Stimulated activated CD8-positive, alpha-beta memory T cell treated with anti-CD3 and anti-CD28 coated beads, Interleukin-4, amount 100 ng/mL, for 4 hours (primary cell): ENCODE results near the gene TANGO2.
A peak's percentile ranks its signal among the peaks of the same experiment; 100 is the strongest.
"Not testable (repeated sequence)": the region's sequence is repeated elsewhere in the genome, so short reads cannot be mapped to it uniquely, and the experiment has no call there.

Source experiments
- DNase-seq, 2 donors: peaks; one replicate each; pipeline ENCODE4 v3.0.0-alpha.2; 2020; ENCODE audit warnings: low read depth in 2 of 2, low spot score in 1 of 2

The TANGO2 gene

GRCh38 chr22:20062043-20062765, 41.3 kb downstream of the TANGO2 start:
- DNase-seq: no peak

GRCh38 chr22:20062766-20063083, 41.8 kb downstream of the TANGO2 start:
- DNase-seq: no peak

DNA sequence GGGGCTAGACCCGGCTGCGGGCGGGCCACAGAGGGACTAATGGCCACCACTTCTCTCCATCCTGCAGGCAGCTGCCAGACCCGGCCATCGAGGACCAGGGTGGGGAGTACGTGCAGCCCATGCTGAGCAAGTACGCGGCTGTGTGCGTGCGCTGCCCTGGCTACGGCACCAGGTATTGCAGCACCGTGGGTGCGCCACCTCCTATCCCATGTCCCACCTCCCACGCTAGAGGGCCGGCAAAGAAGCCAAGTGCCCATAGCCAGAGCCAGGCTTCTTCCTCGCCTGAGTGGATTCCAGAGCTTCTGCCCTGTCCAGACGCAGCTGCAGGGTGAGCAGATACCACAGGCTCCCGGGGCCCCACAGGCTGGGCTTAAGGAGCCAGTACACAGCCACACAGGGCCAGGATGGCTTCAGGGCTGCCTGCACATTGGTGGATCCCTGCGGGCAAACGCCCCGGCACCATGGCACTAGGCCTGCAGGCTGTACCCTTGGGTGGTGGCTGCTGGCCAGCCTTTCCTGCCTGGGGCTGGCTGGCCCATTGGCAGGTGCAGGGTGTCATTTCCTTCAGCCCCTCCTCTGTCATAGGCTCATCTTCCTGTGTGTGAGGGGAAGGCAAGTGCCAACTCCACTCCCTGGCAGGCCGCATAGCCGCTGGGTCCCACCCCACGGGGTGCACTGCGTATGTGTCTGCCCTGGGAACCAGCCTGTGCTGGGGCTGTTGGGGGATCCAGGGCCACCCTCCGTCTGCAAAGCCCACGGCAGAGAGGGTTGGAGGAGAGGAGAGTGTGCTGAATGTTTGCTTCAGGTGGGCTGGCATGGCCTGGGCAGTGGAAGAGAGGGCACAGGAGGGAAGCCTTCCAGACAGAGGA, 42.6 kb downstream of the TANGO2 start:
- no peak for DNase-seq

DNA sequence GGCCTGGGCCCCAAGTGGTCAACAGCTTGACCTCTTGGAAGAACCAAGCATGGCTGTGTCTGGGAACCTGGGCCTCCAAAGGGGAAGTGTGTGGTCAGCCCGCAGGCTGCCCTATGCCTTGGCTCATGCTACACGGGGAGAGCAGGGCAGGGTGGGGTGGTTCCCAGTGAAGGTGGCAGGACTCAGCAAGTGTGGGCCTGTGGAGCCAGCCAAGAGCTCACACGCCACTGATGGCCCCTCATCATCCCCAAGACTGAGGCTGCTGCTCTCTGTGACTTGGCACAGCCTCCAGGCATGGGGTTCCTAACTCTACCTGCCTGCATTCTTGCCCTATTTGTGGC, 43.2 kb downstream of the TANGO2 start:
- no peak for DNase-seq

DNA sequence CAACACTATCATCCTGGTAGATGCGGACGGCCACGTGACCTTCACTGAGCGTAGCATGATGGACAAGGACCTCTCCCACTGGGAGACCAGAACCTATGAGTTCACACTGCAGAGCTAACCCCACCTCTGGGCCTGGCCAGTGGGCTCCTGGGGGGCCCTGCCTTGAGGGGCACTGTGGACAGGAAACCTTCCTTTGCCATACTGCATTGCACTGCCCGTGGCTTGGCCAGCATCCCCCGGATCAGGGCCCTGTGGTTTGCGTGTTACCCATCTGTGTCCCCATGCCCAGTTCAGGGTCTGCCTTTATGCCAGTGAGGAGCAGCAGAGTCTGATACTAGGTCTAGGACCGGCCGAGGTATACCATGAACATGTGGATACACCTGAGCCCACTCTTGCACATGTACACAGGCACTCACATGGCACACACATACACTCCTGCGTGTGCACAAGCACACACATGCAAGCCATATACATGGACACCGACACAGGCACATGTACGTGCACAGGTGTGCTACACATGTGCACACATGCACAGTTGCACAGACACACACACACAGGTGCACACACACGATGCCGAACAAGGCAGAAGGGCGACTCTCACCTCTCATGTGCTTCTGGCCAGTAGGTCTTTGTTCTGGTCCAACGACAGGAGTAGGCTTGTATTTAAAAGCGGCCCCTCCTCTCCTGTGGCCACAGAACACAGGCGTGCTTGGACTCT, 43.8 kb downstream of the TANGO2 start:
- no peak for DNase-seq

- DNase-seq: no peak
These were observed 45.1 kb downstream of the TANGO2 start for GRCh38 chr22:20065896-20066616.

DNA sequence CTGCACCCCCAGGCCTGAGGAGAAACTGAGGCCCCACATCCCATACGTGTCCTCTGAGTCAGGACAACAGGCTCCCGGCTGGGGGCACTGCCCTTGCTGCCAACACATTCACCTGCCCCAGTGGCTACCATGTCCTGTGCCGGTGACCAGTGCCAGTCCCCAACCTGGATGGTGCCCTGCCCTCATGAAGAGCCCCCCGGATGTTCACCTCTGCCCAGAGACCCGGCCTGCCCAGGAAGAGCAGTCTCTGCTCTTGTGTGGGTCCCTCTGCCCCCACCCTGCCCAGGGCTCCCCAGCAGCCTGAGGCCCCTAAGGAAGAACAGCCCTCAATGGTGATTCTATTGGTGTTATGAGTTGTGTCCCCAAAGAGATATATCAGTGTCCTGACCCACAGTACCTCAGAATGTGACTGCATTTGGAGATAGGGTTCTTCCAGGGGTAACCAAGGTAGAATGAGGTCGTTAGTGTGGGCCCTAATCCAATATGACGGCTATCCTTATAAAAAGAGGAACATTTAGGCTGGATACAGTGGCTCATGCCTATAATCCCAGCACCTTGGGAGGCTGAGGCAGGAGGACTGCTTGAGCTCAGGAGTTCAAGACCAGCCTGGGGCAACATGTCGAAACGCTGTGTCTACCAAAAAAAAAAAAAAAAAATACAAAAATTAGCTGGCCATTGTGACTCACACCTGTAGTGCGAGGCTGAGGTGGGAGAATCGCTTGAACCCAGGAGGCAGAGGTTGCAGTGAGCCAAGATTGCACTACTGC, 45.9 kb downstream of the TANGO2 start:
- no peak for DNase-seq

- DNase-seq: not testable (repeated sequence)
These were observed 46.4 kb downstream of the TANGO2 start for GRCh38 chr22:20067384-20067682.

DNA sequence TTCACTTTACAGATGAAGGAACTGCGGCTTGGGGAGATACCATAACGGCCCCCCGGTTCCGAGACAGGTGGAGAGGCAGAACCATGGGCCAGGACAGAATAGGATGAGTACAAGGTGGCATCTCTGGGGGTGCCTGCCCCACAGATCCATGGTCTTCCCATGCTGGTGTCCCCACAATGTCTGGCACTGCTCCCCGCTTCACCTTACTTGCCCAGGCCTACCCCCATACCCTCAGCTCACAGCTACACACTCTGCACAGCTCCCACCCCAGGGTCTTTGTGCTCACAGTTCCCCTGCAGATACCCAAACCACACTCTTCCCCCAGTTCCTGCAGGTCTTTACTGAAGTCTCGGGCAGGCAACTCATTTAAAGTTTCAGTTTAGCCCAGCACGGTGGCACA, 47.7 kb downstream of the TANGO2 start:
- no peak for DNase-seq

- no peak for DNase-seq
These were observed 48.6 kb downstream of the TANGO2 start for GRCh38 chr22:20069331-20070042.

GRCh38 chr22:20071524-20071972, 50.6 kb downstream of the TANGO2 start:
- DNase-seq: no peak

- no peak for DNase-seq
These were observed 55.8 kb downstream of the TANGO2 start for GRCh38 chr22:20076627-20077172.

DNA sequence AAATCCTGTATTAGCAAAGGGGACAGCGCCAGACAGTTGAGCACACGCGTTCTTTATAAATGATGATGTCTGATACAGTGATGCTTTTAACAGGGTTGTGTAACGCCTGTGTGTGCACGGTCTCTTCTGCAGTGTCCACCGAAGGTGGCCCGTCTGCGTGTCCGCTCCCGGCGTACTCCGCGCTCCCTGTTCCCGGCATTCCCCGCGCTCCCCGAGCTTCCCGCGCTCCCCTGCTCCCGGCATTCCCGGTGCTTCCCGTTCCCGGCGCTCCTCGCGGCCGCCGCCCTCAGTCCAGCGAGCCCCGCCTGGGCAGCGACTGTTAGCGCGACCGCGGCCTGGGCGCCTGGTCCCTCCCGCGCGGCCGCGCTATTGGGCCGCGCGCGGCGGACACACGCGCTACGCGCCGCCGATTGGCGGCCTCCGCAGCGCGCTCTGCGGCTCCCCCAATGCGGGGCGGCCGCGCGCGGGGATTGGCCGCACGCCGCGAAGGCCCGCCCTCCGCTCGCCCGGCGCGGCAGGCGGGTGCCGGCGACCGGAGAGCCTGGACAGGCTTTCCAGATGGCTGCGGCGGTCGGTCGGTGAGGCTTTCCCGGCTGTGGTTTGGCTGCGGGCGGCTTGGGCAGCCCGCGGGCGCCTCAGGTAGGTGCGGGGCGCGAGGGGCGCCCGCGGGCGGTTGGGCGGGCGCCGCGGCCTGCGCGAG, 59.0 kb downstream of the TANGO2 start, which contains the start of gene DGCR8:
TSS of gene DGCR8 (plus strand) at position 497 of the 700 bp plus-strand sequence. CDS start 5,723 bp downstream, outside the sequence.
- peak in 1 of 2 donors; percentile 38 for DNase-seq

DNA sequence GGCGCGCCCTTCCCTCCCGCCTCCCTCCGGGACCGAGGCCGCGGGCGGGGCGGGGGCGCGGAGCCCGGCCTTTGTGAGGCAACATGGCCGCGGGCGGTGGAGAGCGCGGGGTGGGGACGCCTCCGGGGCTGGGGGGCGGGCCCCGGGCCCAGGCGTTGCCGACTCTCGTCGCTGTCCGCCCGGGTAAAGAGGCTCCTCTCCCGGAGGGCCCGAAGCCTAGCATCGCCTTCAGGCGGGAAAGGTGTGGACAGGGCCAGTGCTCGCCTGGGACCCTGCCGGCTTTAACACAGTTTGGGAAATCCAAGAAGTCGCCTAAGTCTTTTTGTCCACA, 59.5 kb downstream of the TANGO2 start:
- DNase-seq: peak; percentile 28 to 42

- DNase-seq: no peak
These were observed 60.1 kb downstream of the TANGO2 start for GRCh38 chr22:20080776-20081654.

- no peak for DNase-seq
These were observed 62.4 kb downstream of the TANGO2 start for GRCh38 chr22:20083157-20083890.

DNA sequence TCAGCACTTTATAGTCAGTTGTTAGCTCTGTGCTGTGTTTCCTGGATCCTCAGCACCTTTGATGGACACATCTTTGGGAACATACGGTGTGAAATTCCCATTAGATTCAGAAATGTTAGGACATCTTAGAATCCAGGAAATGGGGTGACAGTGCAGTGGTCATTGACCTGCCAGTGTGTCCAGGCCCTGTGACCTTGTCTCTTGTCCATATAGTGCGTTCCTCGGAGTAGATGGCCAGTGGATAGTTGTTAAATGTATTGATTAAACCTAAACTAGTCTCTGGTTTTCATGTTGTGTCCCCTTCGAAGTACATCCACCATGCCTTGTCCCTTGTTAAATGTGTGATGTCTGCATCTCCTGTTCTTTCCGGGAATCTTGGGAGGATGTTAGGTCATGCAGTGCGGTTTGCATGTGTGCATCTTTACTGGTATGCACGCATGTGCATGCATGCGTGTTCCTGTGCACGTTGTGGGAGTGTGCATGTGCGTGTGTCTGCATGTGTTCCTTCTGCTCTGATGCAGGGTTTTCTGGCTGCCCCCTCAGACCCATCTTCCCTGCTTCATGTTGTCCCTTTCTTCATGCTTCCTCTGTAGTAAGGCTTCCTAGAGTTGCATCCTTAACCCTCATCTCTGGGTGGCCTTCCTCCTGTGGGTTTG, 63.1 kb downstream of the TANGO2 start:
- DNase-seq: no peak
